Measurements from ENCODE around the gene DCC.

DCC gene

GRCh38 chr18:53056064-53056463 lies 716.1 kb downstream of the DCC start:
- H3K27me3 ChIP-seq (ENCODE audit: insufficient read depth, low read depth): no peaks in the 10 kb centered on the region
- TF ChIP-seq CTCF (conservative IDR thresholded peaks at IDR 0.05; ENCODE audit: low read depth, low read length): no peak
- H3K4me1 ChIP-seq (ENCODE audit: low read depth, poor library complexity, severe bottlenecking): no peaks in the 10 kb centered on the region
- no peak overlapping the region for H3K27ac ChIP-seq
- no peaks in the 10 kb centered on the region for H4K20me1 ChIP-seq (ENCODE audit: insufficient read depth)
- no peak overlapping the region for H3K4me2 ChIP-seq
- no peak overlapping the region for H3K9ac ChIP-seq
- H3K4me3 ChIP-seq (IDR thresholded peaks at IDR 0.05; ENCODE audit: insufficient read depth, low read depth, low read length): no peak overlapping the region
- H3K36me3 ChIP-seq (ENCODE audit: insufficient read depth): no peaks in the 10 kb centered on the region
- H3K79me2 ChIP-seq (ENCODE audit: insufficient read depth, low read depth): no peaks in the 10 kb centered on the region
- H2AFZ ChIP-seq (ENCODE audit: low read depth): no peak overlapping the region

- Histone ChIP-seq H3K36me3 (ENCODE audit: insufficient read depth) (no peaks in the 10 kb centered on the region), H3K27ac (no peak overlapping the region), H4K20me1 (ENCODE audit: insufficient read depth) (no peaks in the 10 kb centered on the region), H3K79me2 (ENCODE audit: insufficient read depth, low read depth) (no peaks in the 10 kb centered on the region), H3K4me2 (no peak overlapping the region), H3K27me3 (ENCODE audit: insufficient read depth, low read depth) (no peaks in the 10 kb centered on the region), H3K4me3 (IDR thresholded peaks at IDR 0.05; ENCODE audit: insufficient read depth, low read depth, low read length) (no peak overlapping the region), H2AFZ (ENCODE audit: low read depth) (no peak overlapping the region), H3K9ac (no peak overlapping the region), H3K4me1 (ENCODE audit: low read depth, poor library complexity, severe bottlenecking) (no peaks in the 10 kb centered on the region)
- no peak for TF ChIP-seq CTCF (conservative IDR thresholded peaks at IDR 0.05; ENCODE audit: low read depth, low read length)
Measured at GRCh38 chr18:53070788-53071187, 730.8 kb downstream of the DCC start.

GRCh38 chr18:53080687-53081086 lies 740.7 kb downstream of the DCC start:
- H3K4me1 ChIP-seq (ENCODE audit: low read depth, poor library complexity, severe bottlenecking): no peaks in the 10 kb centered on the region
- H2AFZ ChIP-seq (ENCODE audit: low read depth): no peak overlapping the region

GRCh38 chr18:53093636-53094035 lies 753.6 kb downstream of the DCC start:
- H3K27me3 ChIP-seq (ENCODE audit: insufficient read depth, low read depth): no peaks in the 10 kb centered on the region
- no peaks in the 10 kb centered on the region for H3K4me1 ChIP-seq (ENCODE audit: low read depth, poor library complexity, severe bottlenecking)
- H4K20me1 ChIP-seq (ENCODE audit: insufficient read depth): no peaks in the 10 kb centered on the region
- H3K9ac ChIP-seq: no peak overlapping the region
- H3K4me2 ChIP-seq: no peak overlapping the region
- H3K79me2 ChIP-seq (ENCODE audit: insufficient read depth, low read depth): no peaks in the 10 kb centered on the region
- H3K4me3 ChIP-seq (IDR thresholded peaks at IDR 0.05; ENCODE audit: insufficient read depth, low read depth, low read length): no peak overlapping the region
- no peak overlapping the region for H3K27ac ChIP-seq
- no peaks in the 10 kb centered on the region for H3K36me3 ChIP-seq (ENCODE audit: insufficient read depth)
- H2AFZ ChIP-seq (ENCODE audit: low read depth): no peak overlapping the region
- TF ChIP-seq CTCF (conservative IDR thresholded peaks at IDR 0.05; ENCODE audit: low read depth, low read length): no peak

More at GRCh38 chr18:53080687-53081086, 740.7 kb downstream of the DCC start:
- Histone ChIP-seq H4K20me1 (ENCODE audit: insufficient read depth) (no peaks in the 10 kb centered on the region), H3K36me3 (ENCODE audit: insufficient read depth) (no peaks in the 10 kb centered on the region), H3K4me2 (no peak overlapping the region), H3K4me3 (IDR thresholded peaks at IDR 0.05; ENCODE audit: insufficient read depth, low read depth, low read length) (no peak overlapping the region), H3K27ac (no peak overlapping the region), H3K9ac (no peak overlapping the region), H3K79me2 (ENCODE audit: insufficient read depth, low read depth) (no peaks in the 10 kb centered on the region), H3K27me3 (ENCODE audit: insufficient read depth, low read depth) (no peaks in the 10 kb centered on the region)
- no peak for TF ChIP-seq CTCF (conservative IDR thresholded peaks at IDR 0.05; ENCODE audit: low read depth, low read length)

All from KMS-11 (cell line).